HEK293 (cell line): ENCODE measurements around the gene PPP1R14B.

Experiments
- CTCF ChIA-PET: fragments of 350-600 bp; formaldehyde crosslinking; extraction: SDS; loops from one replicate; lab custom pipeline; 2021; ENCODE audit warnings: antibody characterized with exemption; lab: Yijun Ruan, JAX
- POLR2A ChIA-PET: fragments of 300-600 bp; formaldehyde crosslinking; extraction: SDS; loops from one replicate; lab custom pipeline; 2020; ENCODE audit warnings: antibody characterized with exemption, inconsistent platforms; lab: Yijun Ruan, JAX
- H3K27ac ChIP-seq: fragments of 200-500 bp; sonication (Bioruptor generic); 2 replicates; pipeline ENCODE4 v1.5.1; 2014; ENCODE audit warnings: low read depth, low read length, control low read depth, inconsistent platforms; ENCODE audit errors: extremely low read depth
- H3K36me3 ChIP-seq, 2 experiments: fragments of 200-500 bp in 1 of 2; sonication (Bioruptor generic) in 1 of 2; 1 replicate in 1 of 2; 2 replicates in 1 of 2; pipeline ENCODE4 v1.5.1; 2014 to 2017; ENCODE audit warnings: inconsistent platforms in 2 of 2, low read length in 2 of 2; ENCODE audit not compliant: control insufficient read depth in 2 of 2, insufficient read depth in 1 of 2
- H3K4me1 ChIP-seq: fragments of 200-500 bp; sonication (Bioruptor generic); 2 replicates; pipeline ENCODE4 v1.5.1; 2014; ENCODE audit warnings: mild to moderate bottlenecking, low read length, inconsistent platforms; ENCODE audit not compliant: control insufficient read depth, insufficient read depth
- H3K4me3 ChIP-seq: 2 replicates; pipeline ENCODE4 v1.5.1; 2011; ENCODE audit warnings: low read depth, mild to moderate bottlenecking, control low read depth, low read length, moderate library complexity
- H3K9me3 ChIP-seq: fragments of 200-500 bp; sonication (Bioruptor generic); 2 replicates; pipeline ENCODE4 v1.5.1; 2014; ENCODE audit warnings: low read depth, low read length, inconsistent platforms; ENCODE audit not compliant: control insufficient read depth, insufficient read depth
- GLI2 ChIP-seq: fragments of 450-650 bp; formaldehyde crosslinking; IDR thresholded peaks from 2 replicates; pipeline ENCODE4; 2017; ENCODE audit warnings: missing biosample characterization, missing genetic modification characterization, low read depth, borderline replicate concordance
- HOXD13 ChIP-seq: sonication (generic); formaldehyde crosslinking; IDR thresholded peaks from 2 replicates; pipeline ENCODE4 v1.8.0; 2022; ENCODE audit warnings: missing genetic modification reagents, borderline replicate concordance
- IKZF3 ChIP-seq: fragments of 450-650 bp; IDR thresholded peaks from 2 replicates; pipeline ENCODE4 v1.5.0; 2018; ENCODE audit warnings: missing biosample characterization, mild to moderate bottlenecking, missing genetic modification characterization, moderate library complexity
- KLF1 ChIP-seq: fragments of 450-650 bp; formaldehyde crosslinking; IDR thresholded peaks from 2 replicates; pipeline ENCODE4 v1.5.1; 2016; ENCODE audit warnings: missing biosample characterization, missing genetic modification characterization
- KLF16 ChIP-seq: fragments of 450-650 bp; formaldehyde crosslinking; IDR thresholded peaks from 2 replicates; pipeline ENCODE4 v1.5.1; 2017; ENCODE audit warnings: missing biosample characterization, missing genetic modification characterization
- REPIN1 ChIP-seq: fragments of 450-650 bp; formaldehyde crosslinking; IDR thresholded peaks from 2 replicates; pipeline ENCODE4 v1.5.1; 2017; ENCODE audit warnings: missing biosample characterization, missing genetic modification characterization, low read depth
- SCRT1 ChIP-seq: fragments of 450-650 bp; formaldehyde crosslinking; IDR thresholded peaks from 2 replicates; pipeline ENCODE4 v1.5.1; 2016; ENCODE audit warnings: missing biosample characterization, missing genetic modification characterization, borderline replicate concordance
- SP2 ChIP-seq: fragments of 450-650 bp; formaldehyde crosslinking; IDR thresholded peaks from 2 replicates; pipeline ENCODE4 v1.5.1; 2016; ENCODE audit warnings: missing biosample characterization, missing genetic modification characterization
- ZNF10 ChIP-seq: fragments of 450-650 bp; formaldehyde crosslinking; IDR thresholded peaks from 2 replicates; pipeline ENCODE4 v1.5.1; 2017; ENCODE audit warnings: missing biosample characterization, missing genetic modification characterization
- ZNF157 ChIP-seq: fragments of 450-650 bp; formaldehyde crosslinking; IDR thresholded peaks from 2 replicates; pipeline ENCODE4 v1.5.1; 2016; ENCODE audit warnings: missing biosample characterization, missing genetic modification characterization
- ZNF169 ChIP-seq: fragments of 450-650 bp; formaldehyde crosslinking; IDR thresholded peaks from 2 replicates; pipeline ENCODE4 v1.5.1; 2016; ENCODE audit warnings: missing biosample characterization, missing genetic modification characterization
- ZNF184 ChIP-seq: fragments of 450-650 bp; IDR thresholded peaks from 2 replicates; pipeline ENCODE4 v1.5.1; 2018; ENCODE audit warnings: missing biosample characterization, mild to moderate bottlenecking, missing genetic modification characterization
- ZNF19 ChIP-seq: fragments of 450-650 bp; formaldehyde crosslinking; IDR thresholded peaks from 2 replicates; pipeline ENCODE4; 2016; ENCODE audit warnings: missing biosample characterization, missing genetic modification characterization, low read depth
- ZNF211 ChIP-seq: fragments of 450-650 bp; formaldehyde crosslinking; IDR thresholded peaks from 2 replicates; pipeline ENCODE4 v1.5.1; 2016; ENCODE audit warnings: low read depth, missing biosample characterization, missing genetic modification characterization
- ZNF248 ChIP-seq: fragments of 450-650 bp; formaldehyde crosslinking; IDR thresholded peaks from 2 replicates; pipeline ENCODE4 v1.5.1; 2017; ENCODE audit warnings: missing biosample characterization, missing genetic modification characterization
- ZNF292 ChIP-seq: fragments of 450-650 bp; formaldehyde crosslinking; IDR thresholded peaks from 2 replicates; pipeline ENCODE4 v1.5.1; 2016; ENCODE audit warnings: low read depth, missing biosample characterization, missing genetic modification characterization, borderline replicate concordance
- ZNF311 ChIP-seq: fragments of 450-650 bp; formaldehyde crosslinking; IDR thresholded peaks from 2 replicates; pipeline ENCODE4 v1.5.1; 2017; ENCODE audit warnings: missing biosample characterization, missing genetic modification characterization, borderline replicate concordance
- ZNF335 ChIP-seq: fragments of 450-650 bp; formaldehyde crosslinking; conservative IDR thresholded peaks from 2 replicates; pipeline ENCODE4 v1.5.1; 2016; ENCODE audit warnings: missing biosample characterization, missing genetic modification characterization
- ZNF341 ChIP-seq: fragments of 450-650 bp; formaldehyde crosslinking; IDR thresholded peaks from 2 replicates; pipeline ENCODE4; 2016; ENCODE audit warnings: low read depth, missing biosample characterization, missing genetic modification characterization
- ZNF394 ChIP-seq: fragments of 450-650 bp; formaldehyde crosslinking; IDR thresholded peaks from 2 replicates; pipeline ENCODE4 v1.5.1; 2016; ENCODE audit warnings: missing biosample characterization, missing genetic modification characterization, mild to moderate bottlenecking, moderate library complexity, borderline replicate concordance
- ZNF449 ChIP-seq: fragments of 450-650 bp; formaldehyde crosslinking; IDR thresholded peaks from 2 replicates; pipeline ENCODE4 v1.5.1; 2017; ENCODE audit warnings: missing biosample characterization, mild to moderate bottlenecking, missing genetic modification characterization, moderate library complexity
- ZNF555 ChIP-seq: fragments of 450-650 bp; formaldehyde crosslinking; conservative IDR thresholded peaks from 2 replicates; pipeline ENCODE4 v1.5.1; 2017; ENCODE audit warnings: missing biosample characterization, mild to moderate bottlenecking, missing genetic modification characterization, inconsistent platforms
- ZNF654 ChIP-seq: fragments of 450-650 bp; formaldehyde crosslinking; IDR thresholded peaks from 2 replicates; pipeline ENCODE4 v1.5.1; 2016; ENCODE audit warnings: low read depth, missing biosample characterization, missing genetic modification characterization
- ZNF670 ChIP-seq: fragments of 450-650 bp; formaldehyde crosslinking; IDR thresholded peaks from 2 replicates; pipeline ENCODE4 v1.5.1; 2016; ENCODE audit warnings: missing biosample characterization, missing genetic modification characterization, low read depth
- ZNF704 ChIP-seq: fragments of 450-650 bp; formaldehyde crosslinking; IDR thresholded peaks from 2 replicates; pipeline ENCODE4 v1.5.1; 2016; ENCODE audit warnings: missing biosample characterization, missing genetic modification characterization
- ZSCAN16 ChIP-seq: fragments of 450-650 bp; formaldehyde crosslinking; IDR thresholded peaks from 2 replicates; pipeline ENCODE4 v1.5.1; 2016; ENCODE audit warnings: missing biosample characterization, missing genetic modification characterization
- TF ChIP-seq, protein P1 (sequence below): fragments of 450-650 bp; formaldehyde crosslinking; IDR thresholded peaks from 2 replicates; pipeline ENCODE4 v1.5.1; 2017; ENCODE audit warnings: missing biosample characterization, missing genetic modification characterization
- TF ChIP-seq, protein P2 (sequence below): fragments of 450-650 bp; formaldehyde crosslinking; IDR thresholded peaks from 2 replicates; pipeline ENCODE4 v1.5.1; 2016; ENCODE audit warnings: missing biosample characterization, missing genetic modification characterization
- TF ChIP-seq, protein P3 (sequence below): fragments of 450-650 bp; formaldehyde crosslinking; IDR thresholded peaks from 2 replicates; pipeline ENCODE4 v1.5.1; 2016; ENCODE audit warnings: missing biosample characterization, missing genetic modification characterization

Gene PPP1R14B

GRCh38 chr11:64268025-64268892 is 21.5 kb upstream of the PPP1R14B start:
- H3K36me3 ChIP-seq: peaks cover 0 to 39% of the 10 kb centered on the region in 2 experiments; a peak in 1 of 3 replicates
- TF ChIP-seq ZNF157 (no peak), KLF1 (tag by site-specific recombination) (peak; percentile 76), ZNF211 (no peak), IKZF3 (peak; percentile 53; the same call in 1 of the 2 replicates), ZNF654 (tag by site-specific recombination) (no peak), SP2 (tag by site-specific recombination) (peak; percentile 66), ZNF555 (no peak), REPIN1 (tag by site-specific recombination) (no peak), ZNF10 (peak; percentile 21; the same call in 1 of the 2 replicates), ZSCAN16 (no peak), HOXD13 (CRISPR knock-in tag) (no peak), ZNF394 (tag by site-specific recombination) (no peak), SCRT1 (tag by site-specific recombination) (no peak), ZNF248 (tag by site-specific recombination) (no peak), KLF16 (tag by site-specific recombination) (peak; percentile 37; the same call in 1 of the 2 replicates), ZNF292 (tag by site-specific recombination) (no peak), ZNF19 (no peak), GLI2 (tag by site-specific recombination) (no peak), ZNF341 (tag by site-specific recombination) (peak; percentile 89), ZNF704 (tag by site-specific recombination) (no peak), ZNF670 (tag by site-specific recombination) (no peak), ZNF335 (tag by site-specific recombination) (0 out of 2 replicates have a peak, but pooled peaks have one; percentile 7), ZNF184 (no peak), ZNF449 (tag by site-specific recombination) (0 out of 2 replicates have a peak, but pooled peaks have one; percentile 40), ZNF311 (tag by site-specific recombination) (no peak), ZNF169 (tag by site-specific recombination) (no peak)
- TF ChIP-seq, protein P1, sequence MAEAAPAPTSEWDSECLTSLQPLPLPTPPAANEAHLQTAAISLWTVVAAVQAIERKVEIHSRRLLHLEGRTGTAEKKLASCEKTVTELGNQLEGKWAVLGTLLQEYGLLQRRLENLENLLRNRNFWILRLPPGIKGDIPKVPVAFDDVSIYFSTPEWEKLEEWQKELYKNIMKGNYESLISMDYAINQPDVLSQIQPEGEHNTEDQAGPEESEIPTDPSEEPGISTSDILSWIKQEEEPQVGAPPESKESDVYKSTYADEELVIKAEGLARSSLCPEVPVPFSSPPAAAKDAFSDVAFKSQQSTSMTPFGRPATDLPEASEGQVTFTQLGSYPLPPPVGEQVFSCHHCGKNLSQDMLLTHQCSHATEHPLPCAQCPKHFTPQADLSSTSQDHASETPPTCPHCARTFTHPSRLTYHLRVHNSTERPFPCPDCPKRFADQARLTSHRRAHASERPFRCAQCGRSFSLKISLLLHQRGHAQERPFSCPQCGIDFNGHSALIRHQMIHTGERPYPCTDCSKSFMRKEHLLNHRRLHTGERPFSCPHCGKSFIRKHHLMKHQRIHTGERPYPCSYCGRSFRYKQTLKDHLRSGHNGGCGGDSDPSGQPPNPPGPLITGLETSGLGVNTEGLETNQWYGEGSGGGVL: no peak
- TF ChIP-seq, protein P2, sequence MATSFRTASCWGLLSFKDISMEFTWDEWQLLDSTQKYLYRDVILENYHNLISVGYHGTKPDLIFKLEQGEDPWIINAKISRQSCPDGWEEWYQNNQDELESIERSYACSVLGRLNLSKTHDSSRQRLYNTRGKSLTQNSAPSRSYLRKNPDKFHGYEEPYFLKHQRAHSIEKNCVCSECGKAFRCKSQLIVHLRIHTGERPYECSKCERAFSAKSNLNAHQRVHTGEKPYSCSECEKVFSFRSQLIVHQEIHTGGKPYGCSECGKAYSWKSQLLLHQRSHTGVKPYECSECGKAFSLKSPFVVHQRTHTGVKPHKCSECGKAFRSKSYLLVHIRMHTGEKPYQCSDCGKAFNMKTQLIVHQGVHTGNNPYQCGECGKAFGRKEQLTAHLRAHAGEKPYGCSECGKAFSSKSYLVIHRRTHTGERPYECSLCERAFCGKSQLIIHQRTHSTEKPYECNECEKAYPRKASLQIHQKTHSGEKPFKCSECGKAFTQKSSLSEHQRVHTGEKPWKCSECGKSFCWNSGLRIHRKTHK (tag by site-specific recombination): no peak
- TF ChIP-seq, protein P3, sequence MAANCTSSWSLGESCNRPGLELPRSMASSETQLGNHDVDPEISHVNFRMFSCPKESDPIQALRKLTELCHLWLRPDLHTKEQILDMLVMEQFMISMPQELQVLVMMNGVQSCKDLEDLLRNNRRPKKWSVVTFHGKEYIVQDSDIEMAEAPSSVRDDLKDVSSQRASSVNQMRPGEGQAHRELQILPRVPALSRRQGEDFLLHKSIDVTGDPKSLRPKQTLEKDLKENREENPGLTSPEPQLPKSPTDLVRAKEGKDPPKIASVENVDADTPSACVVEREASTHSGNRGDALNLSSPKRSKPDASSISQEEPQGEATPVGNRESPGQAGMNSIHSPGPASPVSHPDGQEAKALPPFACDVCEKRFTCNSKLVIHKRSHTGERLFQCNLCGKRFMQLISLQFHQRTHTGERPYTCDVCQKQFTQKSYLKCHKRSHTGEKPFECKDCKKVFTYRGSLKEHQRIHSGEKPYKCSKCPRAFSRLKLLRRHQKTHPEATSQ (tag by site-specific recombination): no peak

More at GRCh38 chr11:64268025-64268892, 21.5 kb upstream of the PPP1R14B start:
- no peaks in the 10 kb centered on the region for H3K9me3 ChIP-seq
- ChIA-PET CTCF (interaction anchor here (0.7 to 6.8 kb wide), 6 partner anchors 16 to 382 kb away, joined by 3 to 81 read pairs (median 4); partner anchors contain the start of genes CATSPERZ, ESRRA and PLCB3), POLR2A (interaction anchor here (0.6 to 7.0 kb wide), 11 partner anchors 10 to 87 kb away, joined by 3 to 96 read pairs (median 5); partner anchors contain the start of genes BAD, FERMT3, FKBP2 and GPR137)
- H3K4me1 ChIP-seq: peaks cover 2% of the 10 kb centered on the region; the same call in 1 of the 2 replicates
- peak overlapping the region; percentile 83 for H3K27ac ChIP-seq
- no peak overlapping the region for H3K4me3 ChIP-seq
